NK-92 (cell line): ENCODE data around the gene NCF2.
"Not testable (repeated sequence)": the region's sequence is repeated elsewhere in the genome, so short reads cannot be mapped to it uniquely, and the experiment has no call there.

Experiments used
- DNase-seq: peaks from one replicate; lab custom pipeline; 2025; ENCODE audit not compliant: unreplicated experiment; lab: John Stamatoyannopoulos, UW

The NCF2 gene, protein sequence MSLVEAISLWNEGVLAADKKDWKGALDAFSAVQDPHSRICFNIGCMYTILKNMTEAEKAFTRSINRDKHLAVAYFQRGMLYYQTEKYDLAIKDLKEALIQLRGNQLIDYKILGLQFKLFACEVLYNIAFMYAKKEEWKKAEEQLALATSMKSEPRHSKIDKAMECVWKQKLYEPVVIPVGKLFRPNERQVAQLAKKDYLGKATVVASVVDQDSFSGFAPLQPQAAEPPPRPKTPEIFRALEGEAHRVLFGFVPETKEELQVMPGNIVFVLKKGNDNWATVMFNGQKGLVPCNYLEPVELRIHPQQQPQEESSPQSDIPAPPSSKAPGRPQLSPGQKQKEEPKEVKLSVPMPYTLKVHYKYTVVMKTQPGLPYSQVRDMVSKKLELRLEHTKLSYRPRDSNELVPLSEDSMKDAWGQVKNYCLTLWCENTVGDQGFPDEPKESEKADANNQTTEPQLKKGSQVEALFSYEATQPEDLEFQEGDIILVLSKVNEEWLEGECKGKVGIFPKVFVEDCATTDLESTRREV

DNA sequence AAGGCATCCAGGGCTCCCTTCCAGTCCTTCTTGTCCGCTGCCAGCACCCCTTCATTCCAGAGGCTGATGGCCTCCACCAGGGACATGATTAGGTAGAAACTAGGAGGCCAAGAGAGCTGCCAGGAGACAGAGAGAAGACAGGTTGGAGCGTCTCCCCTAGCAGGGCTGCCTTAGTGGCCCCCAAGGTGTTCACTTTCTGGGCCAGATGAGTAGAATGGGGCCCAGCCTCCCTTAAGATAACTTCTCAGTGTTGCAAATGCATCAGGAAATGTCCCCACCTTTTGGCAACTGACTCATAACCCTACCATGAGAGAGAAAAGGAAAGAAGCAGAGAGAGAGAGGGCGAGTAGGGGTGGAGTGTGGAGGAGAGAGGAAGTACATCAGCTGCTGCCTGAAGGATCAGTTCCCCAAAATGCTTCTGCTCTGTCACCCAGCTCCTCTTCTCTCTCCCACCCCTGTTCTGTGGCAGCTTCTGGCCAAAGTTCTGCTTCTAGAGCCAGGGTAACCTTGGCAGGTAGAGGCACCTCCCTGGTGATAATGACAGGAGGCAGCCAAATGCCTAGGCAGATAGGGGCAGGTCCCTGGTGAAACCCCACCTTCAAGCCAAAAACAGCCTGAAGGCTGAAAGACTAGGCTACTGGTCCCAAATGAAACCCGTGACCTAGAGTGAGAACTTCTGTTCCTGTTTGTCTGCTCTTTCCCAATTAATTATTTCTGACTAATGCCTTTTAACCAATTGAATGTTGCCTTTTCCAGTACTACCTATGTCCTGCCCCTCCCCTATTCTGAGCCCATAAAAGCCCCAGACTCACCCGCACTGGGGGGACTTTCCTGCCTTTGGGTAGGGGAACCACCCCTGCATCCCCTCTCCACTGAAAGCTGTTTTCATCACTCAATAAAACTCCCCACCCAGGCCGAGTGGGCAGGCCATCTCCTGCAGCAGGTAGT lies at the start of gene NCF2:
TSS of gene NCF2 (minus strand) at position 216 of the 948 bp plus-strand sequence. CDS start at position 86, 130 bp downstream.
- DNase-seq: no peak

DNA sequence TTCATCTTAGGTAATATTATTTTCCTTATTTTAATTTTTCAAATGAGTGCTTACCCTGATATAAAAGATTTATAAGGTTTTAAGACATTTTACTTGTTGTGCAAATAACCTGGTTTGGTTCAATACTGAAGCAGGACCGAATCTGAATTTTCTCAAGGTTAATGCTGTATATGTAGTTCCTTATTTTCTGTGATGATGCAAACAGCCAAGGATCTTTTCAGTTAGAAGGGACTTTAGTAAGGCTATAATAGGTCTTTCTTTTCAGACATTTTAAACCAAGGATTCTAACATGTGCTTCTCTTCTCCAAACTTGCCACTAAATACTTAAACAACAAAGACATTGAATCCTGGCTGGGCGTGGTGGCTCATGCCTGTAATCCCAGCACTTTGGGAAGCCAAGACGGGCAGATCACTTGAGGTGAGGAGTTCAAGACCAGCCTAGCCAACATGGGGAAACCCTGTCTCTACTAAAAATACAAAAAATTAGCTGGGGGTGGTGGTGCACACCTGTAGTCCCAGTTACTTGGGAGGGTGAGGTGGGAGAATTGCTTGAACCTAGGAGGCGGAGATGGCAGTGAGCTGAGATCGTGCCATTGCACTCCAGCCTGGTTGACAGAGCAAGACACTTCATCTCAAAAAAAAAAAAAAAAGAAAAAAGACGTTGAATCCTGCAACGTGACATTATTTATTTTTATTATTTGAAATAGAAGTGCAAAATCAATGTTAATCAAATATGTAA lies 48.6 kb upstream of the NCF2 start:
- no peak for DNase-seq

DNA sequence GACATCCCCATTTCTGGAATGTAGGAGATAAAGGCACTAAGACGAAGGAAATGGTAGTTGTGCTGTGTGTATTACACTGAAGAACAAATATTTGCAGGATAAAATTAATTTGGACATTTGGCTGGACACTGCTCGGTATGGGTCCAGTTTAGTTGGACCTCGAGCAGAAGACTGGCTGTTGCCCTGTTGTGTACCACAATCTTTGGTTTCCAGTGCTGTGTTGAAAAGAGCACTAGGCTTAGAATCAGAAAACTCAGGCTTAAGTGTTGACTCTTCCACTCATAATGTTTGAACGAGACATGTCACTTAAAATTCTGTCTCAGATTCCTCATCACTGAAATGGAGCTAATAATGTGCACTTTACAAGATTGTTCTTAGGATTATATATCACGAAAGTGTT lies 46.5 kb upstream of the NCF2 start:
- DNase-seq: no peak

DNA sequence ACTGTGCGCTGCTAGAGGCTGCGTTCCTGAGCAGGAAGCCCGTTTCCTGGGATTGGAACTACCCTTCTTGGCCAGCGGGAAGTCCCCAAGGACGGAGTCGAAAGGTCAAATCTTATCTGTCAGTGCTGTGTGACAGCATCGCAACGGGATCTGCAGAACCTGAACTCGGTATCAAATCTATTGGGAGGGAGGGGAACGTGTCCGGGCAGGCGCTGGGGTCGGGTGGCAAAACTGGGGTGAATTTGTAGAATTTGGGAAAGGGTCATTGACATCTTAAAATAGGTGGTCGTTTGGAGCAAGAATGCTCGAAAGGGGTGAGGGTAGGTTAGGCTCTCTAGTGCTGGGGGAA lies 46.0 kb upstream of the NCF2 start:
- no peak for DNase-seq

DNA sequence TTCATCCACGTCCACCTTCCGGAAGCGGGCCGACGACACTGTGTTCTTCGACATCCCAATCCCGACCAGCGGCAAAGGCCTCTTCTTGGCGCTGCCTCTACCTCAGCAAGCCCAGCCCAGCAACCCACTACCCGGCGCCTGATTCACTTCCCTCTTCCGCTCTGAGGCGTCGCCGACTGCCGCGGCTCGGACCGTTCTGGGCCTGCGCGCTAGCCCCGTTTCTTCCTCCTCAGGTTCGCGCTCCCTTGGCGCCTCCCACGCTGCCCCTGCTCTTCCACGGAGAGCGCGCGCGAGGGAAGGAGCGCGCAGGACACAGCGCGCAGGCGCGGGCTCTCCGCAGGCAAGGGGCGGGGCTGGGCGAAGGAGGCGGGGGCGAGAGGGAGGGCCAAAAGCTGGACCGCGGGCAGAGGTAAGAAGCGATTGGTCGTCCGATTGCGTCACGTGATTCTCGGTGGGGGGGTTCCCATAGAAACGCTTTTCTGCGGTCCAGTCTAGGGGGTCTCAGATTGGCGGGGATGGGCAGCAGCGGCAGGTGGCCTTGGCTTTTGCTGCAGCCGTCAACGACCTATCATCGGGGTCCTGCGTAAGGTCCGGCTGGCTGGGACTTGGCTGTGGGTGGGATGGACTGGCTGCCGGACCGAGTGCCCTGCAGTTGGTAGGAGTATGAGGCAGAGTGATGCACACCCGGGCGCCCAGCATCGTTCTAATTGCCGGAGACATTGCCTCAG lies 45.5 kb upstream of the NCF2 start, which contains the start of gene ARPC5:
TSS of gene ARPC5 (minus strand) at position 178 of the 728 bp plus-strand sequence. CDS start at position 54, 124 bp downstream.
- DNase-seq: peak; percentile 55

DNA sequence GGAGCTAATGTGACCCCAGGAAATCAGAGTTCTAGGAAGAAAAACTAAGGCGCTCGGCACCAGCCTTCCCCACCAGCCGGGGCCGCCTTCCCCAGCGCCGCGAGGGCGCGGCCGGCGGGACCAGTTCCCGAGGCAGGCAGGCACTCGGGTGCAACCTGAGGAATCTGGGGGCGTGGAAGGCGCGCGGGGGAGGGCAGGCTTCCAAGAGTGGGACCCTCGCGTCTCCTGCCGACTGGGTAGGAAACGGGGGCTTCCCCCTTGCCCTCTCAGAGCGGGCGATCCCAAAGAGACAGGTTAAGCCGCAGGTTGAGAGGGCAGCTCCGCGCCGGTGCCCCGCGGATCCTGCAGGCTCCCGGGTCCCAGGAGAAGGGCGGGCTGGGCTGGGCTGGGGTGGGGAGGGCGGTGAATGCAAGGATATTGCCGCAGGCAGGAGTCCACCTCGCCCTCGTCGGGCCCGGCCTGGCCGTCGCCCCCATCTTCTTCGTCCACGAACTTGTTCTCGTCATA lies 44.9 kb upstream of the NCF2 start:
- DNase-seq: no peak

DNA sequence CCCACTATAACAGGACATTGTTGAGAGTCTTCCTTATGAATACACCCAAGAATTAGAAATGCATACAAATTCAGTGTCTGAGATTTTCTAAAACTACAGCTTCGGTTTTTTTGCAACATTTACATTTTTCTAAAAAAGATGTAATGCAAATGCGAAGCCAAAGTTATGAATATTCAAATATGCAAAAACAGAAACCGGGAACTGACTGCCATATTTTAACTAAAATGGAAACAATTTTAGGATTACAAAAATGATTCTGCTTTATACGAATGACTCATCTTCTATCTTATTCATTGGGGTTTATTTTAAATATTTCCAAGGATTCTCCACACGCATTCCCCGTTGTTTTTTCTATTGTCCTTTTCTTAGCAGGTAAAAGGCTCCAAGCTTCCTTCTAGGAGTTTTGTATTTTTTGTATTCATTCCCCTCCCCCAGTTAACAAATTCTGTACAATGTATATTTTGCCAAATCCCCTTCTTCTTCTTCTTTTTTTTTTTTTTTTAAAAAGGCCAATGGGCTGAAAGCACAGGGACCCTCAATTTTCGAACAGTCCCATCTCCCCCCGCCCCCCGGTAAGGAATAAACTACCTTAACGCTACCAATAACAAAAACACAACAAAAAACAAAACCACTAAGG lies 44.3 kb upstream of the NCF2 start:
- no peak for DNase-seq

DNA sequence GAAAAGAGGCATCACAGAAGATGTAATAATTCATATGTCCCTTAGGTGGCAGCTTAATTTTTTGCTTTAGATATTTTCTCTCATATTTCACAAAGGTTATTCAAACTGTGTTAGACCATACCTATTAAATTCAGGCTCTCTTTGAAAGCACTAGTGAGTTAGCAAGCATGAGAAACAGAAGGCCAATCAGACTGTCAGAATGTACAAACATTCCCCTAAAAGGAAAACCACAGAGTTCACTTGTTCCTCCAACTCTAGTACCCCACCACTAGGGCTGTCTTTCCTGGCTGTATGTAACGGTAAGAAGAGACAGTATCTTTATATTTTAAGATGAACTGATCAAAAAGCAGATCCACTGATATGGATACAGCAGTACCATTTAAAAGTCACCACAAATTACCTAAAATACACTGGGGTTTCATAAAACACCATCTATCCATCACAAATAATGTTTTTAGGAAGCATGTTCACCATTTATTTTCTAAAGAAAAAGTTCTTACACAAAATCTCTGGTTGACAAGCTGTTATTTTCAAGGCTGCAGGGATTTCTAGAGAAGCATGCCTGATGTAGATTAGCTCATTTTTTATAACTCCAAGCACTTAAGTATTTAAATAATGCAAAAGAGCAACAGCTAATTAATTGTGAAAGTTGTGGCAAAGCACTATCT lies 43.6 kb upstream of the NCF2 start:
- no peak for DNase-seq

DNA sequence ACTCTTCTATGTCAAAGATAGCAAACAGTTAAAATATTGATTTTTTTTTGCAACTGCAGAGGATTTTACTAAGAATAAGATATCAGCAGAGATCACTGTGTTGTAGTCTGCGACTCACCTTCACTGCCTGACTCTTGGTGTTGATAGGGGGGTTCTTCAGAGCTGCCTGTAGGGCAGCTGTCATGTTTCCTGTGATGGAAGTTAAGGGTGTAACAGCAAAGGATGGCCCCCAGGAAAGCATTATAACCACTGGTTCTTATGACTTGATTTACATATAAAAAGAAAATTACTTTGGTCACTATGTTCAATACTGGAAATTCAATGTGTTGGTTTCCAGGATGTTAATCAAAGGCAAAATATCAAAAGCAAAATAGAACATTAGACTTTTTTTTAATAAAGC lies 42.7 kb upstream of the NCF2 start:
- DNase-seq: no peak

DNA sequence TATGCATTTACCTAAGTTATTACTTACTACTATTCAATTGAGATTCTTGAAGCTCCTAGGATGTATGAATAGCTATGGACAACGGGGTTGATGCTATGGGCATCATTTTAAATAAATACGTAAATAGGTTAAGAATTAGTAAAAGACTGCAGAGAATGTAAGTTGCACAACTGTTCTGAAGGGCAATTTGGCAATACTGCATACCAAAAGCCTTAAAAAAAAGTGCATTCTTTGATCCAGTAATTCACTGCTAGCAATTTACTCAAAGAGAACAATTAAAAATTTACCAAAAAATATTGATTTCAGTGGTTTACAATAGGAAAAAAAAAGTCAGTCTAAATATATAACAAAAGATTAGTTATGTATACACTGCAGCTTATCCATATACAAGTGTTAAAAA lies 41.9 kb upstream of the NCF2 start:
- no peak for DNase-seq

DNA sequence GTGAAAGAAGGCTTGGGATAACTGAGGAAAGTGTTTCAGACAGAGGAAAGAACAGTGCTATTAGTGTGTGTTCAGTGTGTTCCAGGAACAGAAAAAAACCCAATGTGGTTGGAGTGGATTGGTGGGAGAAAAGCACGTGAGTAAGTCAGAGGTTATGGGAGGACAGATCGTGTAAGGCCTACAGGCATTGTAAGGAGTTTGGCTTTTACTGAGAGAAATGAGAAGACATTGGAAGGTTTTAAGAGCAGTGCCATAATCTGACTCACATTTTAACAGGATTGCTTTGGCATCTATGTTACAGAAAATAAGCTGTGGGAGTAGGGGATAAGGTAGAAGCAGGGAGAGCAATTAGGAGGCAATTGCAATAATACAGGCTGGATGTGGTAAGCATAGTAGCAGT lies 40.5 kb upstream of the NCF2 start:
- no peak for DNase-seq

DNA sequence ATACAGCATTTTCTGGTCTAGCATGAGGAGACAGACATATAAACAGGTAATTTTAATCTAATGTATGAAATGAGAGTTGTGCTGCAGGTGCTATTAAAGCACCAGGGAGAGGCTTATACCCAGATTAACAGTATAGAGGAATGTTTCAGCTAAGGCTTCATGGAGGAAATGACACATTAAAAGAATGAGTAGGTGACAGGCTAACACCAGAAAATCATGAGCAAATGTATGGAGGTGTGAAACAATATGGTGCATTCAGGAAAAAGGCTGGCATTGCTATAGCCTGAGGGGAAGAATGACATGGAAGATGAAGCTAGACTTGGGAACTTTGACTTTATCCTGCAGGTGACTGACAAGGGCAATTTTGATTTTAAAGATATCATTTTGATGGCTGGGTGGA lies 38.3 kb upstream of the NCF2 start:
- no peak for DNase-seq

DNA sequence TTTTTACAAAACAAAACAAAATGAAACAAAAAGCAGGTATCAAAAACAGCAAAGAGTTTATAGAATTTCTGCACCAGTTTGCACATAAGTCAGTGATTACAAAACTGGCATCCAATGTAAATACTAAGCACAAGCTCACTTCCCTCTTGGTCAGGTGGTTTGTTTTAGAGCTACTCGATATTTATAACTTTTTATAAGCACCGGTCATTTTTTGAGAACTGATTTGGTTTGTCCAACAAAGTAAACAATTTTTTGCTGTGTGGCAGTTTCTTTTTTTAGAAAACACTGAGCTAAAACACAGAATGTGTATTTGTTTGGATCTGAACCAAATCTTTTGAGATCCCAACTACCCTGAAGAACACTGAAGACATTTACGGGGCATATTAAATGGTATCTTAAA lies 36.0 kb upstream of the NCF2 start:
- DNase-seq: not testable (repeated sequence)

DNA sequence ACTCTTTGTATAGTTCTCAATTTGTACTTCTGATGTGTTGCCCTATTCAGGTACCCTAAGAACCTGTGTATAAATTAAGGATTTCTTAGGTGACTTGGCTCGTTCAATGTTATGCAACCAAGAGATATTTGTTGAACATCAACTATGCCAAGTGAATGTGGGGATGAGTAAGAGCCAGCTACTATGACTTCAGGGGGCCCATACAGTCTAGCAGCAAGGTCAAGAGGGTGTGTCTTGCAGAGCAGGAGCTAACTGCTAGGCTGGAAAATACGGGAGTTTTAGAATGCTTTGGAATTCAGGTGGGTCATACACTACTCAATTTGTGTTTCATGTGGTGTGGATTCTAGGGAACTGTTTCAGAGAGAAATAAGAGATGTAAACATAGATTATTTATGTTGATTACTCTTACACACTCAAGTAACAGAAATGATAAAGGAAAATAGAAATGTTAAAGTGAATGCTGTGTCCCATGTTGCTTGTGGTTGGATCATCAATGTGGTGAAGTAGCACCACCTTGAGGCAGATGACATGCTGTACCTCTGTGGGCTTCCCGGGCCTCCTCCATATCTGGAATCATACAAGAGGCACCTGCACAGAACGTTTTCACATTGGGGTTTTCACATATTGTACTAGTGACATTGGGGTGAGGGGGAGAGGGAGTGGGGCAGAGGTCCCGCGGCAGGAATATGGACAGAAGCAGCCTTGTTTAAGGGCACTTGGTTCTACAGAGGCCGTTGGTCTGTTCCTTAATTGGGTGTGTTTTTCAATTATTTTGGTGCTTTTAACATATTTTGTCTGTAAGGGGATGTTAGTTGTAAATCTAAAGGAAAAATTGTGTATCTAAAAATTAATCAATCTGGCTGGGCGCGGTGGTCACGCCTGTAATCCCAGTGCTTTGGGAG lies 32.9 kb upstream of the NCF2 start:
- no peak for DNase-seq

DNA sequence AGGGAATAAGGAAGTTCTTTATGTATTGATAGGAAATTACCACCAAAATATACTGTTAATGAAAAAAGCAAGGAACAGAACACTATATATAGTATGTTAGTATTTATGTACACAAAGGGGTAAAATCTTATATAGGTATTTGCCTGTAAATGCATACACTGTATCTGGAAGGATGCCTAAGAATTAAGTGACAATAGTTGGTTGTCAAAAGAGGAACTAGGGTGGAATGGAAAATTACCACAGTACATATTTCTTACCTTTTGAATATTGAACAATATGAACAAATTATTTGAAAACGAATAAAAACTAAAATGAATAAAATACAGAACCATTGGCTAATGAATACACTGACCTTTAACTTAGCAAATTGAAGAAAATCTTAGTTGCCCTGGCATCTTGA lies 31.8 kb upstream of the NCF2 start:
- no peak for DNase-seq

DNA sequence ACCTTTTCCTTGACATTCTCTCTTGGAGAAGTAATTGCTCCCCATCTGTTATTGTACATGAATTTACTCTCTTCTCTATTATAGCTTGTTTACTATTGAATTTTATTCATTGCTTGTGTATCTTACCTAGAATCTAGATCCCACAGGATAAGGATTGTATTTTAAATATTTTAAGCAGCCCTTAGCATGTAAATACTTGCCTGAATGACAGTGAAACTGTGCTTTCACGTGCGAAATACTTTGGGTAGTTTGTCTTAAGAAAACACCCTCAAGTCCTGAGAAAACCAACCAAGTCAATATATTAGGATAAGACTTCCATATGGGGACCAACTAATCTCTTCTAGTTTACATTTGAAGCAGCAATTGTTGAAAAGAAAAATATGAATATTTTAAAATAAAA lies 30.1 kb upstream of the NCF2 start:
- DNase-seq: no peak

DNA sequence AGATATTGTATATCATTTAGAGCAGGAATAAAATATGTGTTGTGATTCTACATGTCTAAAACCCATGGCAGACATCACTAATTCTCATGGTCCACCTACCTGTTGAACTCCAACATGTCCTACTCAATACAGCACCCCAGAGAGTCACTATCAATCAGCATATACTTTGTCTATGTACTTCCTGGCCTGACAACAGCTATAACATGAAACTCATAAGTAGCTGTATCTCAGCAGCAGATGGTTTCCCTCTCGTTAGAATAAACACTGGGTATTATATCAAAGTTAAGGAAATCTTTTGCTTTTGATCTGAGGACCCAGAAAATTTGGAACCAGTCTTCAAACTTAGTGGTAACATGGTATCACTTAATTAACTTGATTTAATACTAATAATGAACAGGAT lies 29.5 kb upstream of the NCF2 start:
- no peak for DNase-seq

DNA sequence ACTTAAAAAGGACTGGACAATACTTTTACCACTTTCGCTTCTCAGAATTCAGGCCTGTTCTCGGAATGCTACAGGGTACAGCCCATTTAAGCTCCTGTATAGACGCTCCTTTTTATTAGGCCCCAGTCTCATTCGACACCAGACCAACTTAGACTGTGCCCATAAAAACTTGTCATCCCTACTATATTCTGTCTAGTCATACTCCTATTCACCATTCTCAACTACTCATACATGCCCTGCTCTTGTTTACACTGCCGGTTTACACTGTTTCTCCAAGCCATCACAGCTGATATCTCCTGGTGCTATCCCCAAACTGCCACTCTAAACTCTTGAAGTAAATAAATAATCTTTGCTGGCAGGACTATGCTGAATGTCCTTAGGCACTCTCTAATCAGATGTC lies 27.9 kb upstream of the NCF2 start:
- not testable (repeated sequence) for DNase-seq
